IMR-90 (cell line): ENCODE results near the gene AIP. TPM values are rescaled to one million over a fixed set of nuclear protein-coding genes. Genes with fewer than 3 reads are reported as not detected.

Experiments used
- microRNA-seq, 2 experiments: library from miRNA; stranded (forward) in 1 of 2; unstranded in 1 of 2; fragments of 10-50 nt in 1 of 2; fragments of <30 nt in 1 of 2; gene quantifications in 1 of 2; microRNA quantifications in 1 of 2; one replicate each; pipeline versions ENCODE3 to v1.1.0; 2013 to 2020; ENCODE audit not compliant: insufficient read depth in 1 of 2, insufficient read length in 1 of 2, unreplicated experiment in 1 of 2
- polyA plus RNA-seq, 3 experiments: library from polyadenylated mRNA; depleted of rRNA; stranded (reverse); fragments of >200 nt; gene quantifications; 2 replicates each; pipeline ENCODE4 v1.2.3, GENCODE V29; 2012; ENCODE audit warnings: low replicate concordance in 1 of 3
- small RNA-seq, 5 experiments: library from RNA; depleted of rRNA; stranded (forward); fragments of <200 nt; gene quantifications; one replicate each; pipeline ENCODE3, GENCODE V24; 2012
- total RNA-seq: library from RNA; depleted of rRNA; stranded (reverse); fragments of >200 nt; gene quantifications from 2 replicates; pipeline ENCODE4 v1.2.3, GENCODE V29; 2012; rRNA removed

AIP gene
- total and polyA plus RNA-seq, 2 of the 4 experiments (the other 2 are of a cell fraction): 95.5 to 122 TPM

Small RNA genes within 50 kb of the gene (microRNA-seq; reads per million reads assigned to microRNA genes)
- 0 reads per million in 2 experiments for gene MIR6752

Small RNA genes within 50 kb of the gene (small RNA-seq; reads per million reads assigned to genes)
- gene MIR6752: 0 reads per million in 5 experiments

Other genes with a start within 250 kb of the AIP start
- gene GRK2, start 216.6 kb upstream of the AIP start, total RNA-seq: 23.9 and 26.7 TPM in 2 replicates
- gene GRK2, start 216.6 kb upstream of the AIP start, polyA plus RNA-seq (2012; rRNA removed): 41.8 and 45.8 TPM in 2 replicates
- 7.3 and 8.1 TPM in 2 replicates for gene ANKRD13D, start 193.7 kb upstream of the AIP start, total RNA-seq
- gene ANKRD13D, start 193.7 kb upstream of the AIP start, polyA plus RNA-seq (2012; rRNA removed): 38.4 and 44.0 TPM in 2 replicates
- gene SSH3, start 179.5 kb upstream of the AIP start, total RNA-seq: 7.3 and 7.8 TPM in 2 replicates
- gene SSH3, start 179.5 kb upstream of the AIP start, polyA plus RNA-seq (2012; rRNA removed): 26.7 and 29.2 TPM in 2 replicates
- gene POLD4, start 129.5 kb upstream of the AIP start, total RNA-seq: 40.8 and 46.4 TPM in 2 replicates
- 133 and 152 TPM in 2 replicates for gene POLD4, start 129.5 kb upstream of the AIP start, polyA plus RNA-seq (2012; rRNA removed)
- gene CLCF1, start 109.4 kb upstream of the AIP start, total RNA-seq: 5.0 and 5.6 TPM in 2 replicates
- 27.8 and 34.4 TPM in 2 replicates for gene CLCF1, start 109.4 kb upstream of the AIP start, polyA plus RNA-seq (2012; rRNA removed)
- 1.9 and 2.0 TPM in 2 replicates for gene RAD9A, start 91.0 kb upstream of the AIP start, total RNA-seq
- gene RAD9A, start 91.0 kb upstream of the AIP start, polyA plus RNA-seq (2012; rRNA removed): 10.3 and 12.6 TPM in 2 replicates
- gene PPP1CA, start 81.2 kb upstream of the AIP start, total RNA-seq: 294 and 313 TPM in 2 replicates
- gene PPP1CA, start 81.2 kb upstream of the AIP start, polyA plus RNA-seq (2012; rRNA removed): 228 and 260 TPM in 2 replicates
- under 0.01 and 0.18 TPM in 2 replicates for gene TBC1D10C, start 78.9 kb upstream of the AIP start, total RNA-seq
- 0.07 and 0.11 TPM in 2 replicates for gene TBC1D10C, start 78.9 kb upstream of the AIP start, polyA plus RNA-seq (2012; rRNA removed)
- gene CARNS1, start 67.3 kb upstream of the AIP start, total RNA-seq: under 0.01 TPM in 2 replicates
- 0.23 and 0.32 TPM in 2 replicates for gene CARNS1, start 67.3 kb upstream of the AIP start, polyA plus RNA-seq (2012; rRNA removed)
- 47.8 and 58.4 TPM in 2 replicates for gene RPS6KB2, start 54.5 kb upstream of the AIP start, total RNA-seq
- 50.7 and 55.3 TPM in 2 replicates for gene RPS6KB2, start 54.5 kb upstream of the AIP start, polyA plus RNA-seq (2012; rRNA removed)
- not detected in 2 replicates for gene PTPRCAP, start 45.3 kb upstream of the AIP start, total RNA-seq
- 0.14 and 0.24 TPM in 2 replicates for gene PTPRCAP, start 45.3 kb upstream of the AIP start, polyA plus RNA-seq (2012; rRNA removed)
- 76.4 and 79.4 TPM in 2 replicates for gene CORO1B, start 39.5 kb upstream of the AIP start, total RNA-seq
- 138 and 151 TPM in 2 replicates for gene CORO1B, start 39.5 kb upstream of the AIP start, polyA plus RNA-seq (2012; rRNA removed)
- gene GPR152, start 30.3 kb upstream of the AIP start, total RNA-seq: not detected in 2 replicates
- gene GPR152, start 30.3 kb upstream of the AIP start, polyA plus RNA-seq (2012; rRNA removed): not detected in 2 replicates
- gene CABP4, start 27.7 kb upstream of the AIP start, total RNA-seq: not detected in 2 replicates
- gene CABP4, start 27.7 kb upstream of the AIP start, polyA plus RNA-seq (2012; rRNA removed): not detected in 2 replicates
- gene TMEM134, start 13.8 kb upstream of the AIP start, total RNA-seq: 12.5 and 18.9 TPM in 2 replicates
- gene TMEM134, start 13.8 kb upstream of the AIP start, polyA plus RNA-seq (2012; rRNA removed): 55.0 and 64.4 TPM in 2 replicates
- gene PITPNM1, start 22.3 kb downstream of the AIP start, total RNA-seq: 4.7 and 5.0 TPM in 2 replicates
- 15.4 and 18.3 TPM in 2 replicates for gene PITPNM1, start 22.3 kb downstream of the AIP start, polyA plus RNA-seq (2012; rRNA removed)
- 8.1 and 9.2 TPM in 2 replicates for gene CDK2AP2, start 25.1 kb downstream of the AIP start, total RNA-seq
- gene CDK2AP2, start 25.1 kb downstream of the AIP start, polyA plus RNA-seq (2012; rRNA removed): 44.7 and 49.8 TPM in 2 replicates
- not detected in 2 replicates for gene CABP2, start 40.4 kb downstream of the AIP start, total RNA-seq
- gene CABP2, start 40.4 kb downstream of the AIP start, polyA plus RNA-seq (2012; rRNA removed): not detected in 2 replicates
- 947 and 1,000 TPM in 2 replicates for gene GSTP1, start 100.8 kb downstream of the AIP start, total RNA-seq
- 1,539 and 1,653 TPM in 2 replicates for gene GSTP1, start 100.8 kb downstream of the AIP start, polyA plus RNA-seq (2012; rRNA removed)
- 119 and 120 TPM in 2 replicates for gene NDUFV1, start 123.9 kb downstream of the AIP start, total RNA-seq
- gene NDUFV1, start 123.9 kb downstream of the AIP start, polyA plus RNA-seq (2012; rRNA removed): 133 and 148 TPM in 2 replicates
- 0.83 and 1.4 TPM in 2 replicates for gene NUDT8, start 146.9 kb downstream of the AIP start, total RNA-seq
- 2.5 and 3.2 TPM in 2 replicates for gene NUDT8, start 146.9 kb downstream of the AIP start, polyA plus RNA-seq (2012; rRNA removed)
- not detected in 2 replicates for gene TBX10, start 156.7 kb downstream of the AIP start, total RNA-seq
- gene TBX10, start 156.7 kb downstream of the AIP start, polyA plus RNA-seq (2012; rRNA removed): not detected in 2 replicates
- not detected in 2 replicates for gene ACY3, start 167.7 kb downstream of the AIP start, total RNA-seq
- not detected in 2 replicates for gene ACY3, start 167.7 kb downstream of the AIP start, polyA plus RNA-seq (2012; rRNA removed)
- not detected in 2 replicates for gene ALDH3B2, start 191.6 kb downstream of the AIP start, total RNA-seq
- gene ALDH3B2, start 191.6 kb downstream of the AIP start, polyA plus RNA-seq (2012; rRNA removed): not detected in 2 replicates